B cell (primary cell): ENCODE results near the gene FAM219A. TPM values are rescaled to one million over a fixed set of nuclear protein-coding genes. Genes with fewer than 3 reads are reported as not detected.

Experiments used
- ATAC-seq: fragments of 200-7000 bp; cut with Tn5 transposase; one replicate; pipeline ENCODE4 v1.10.0; 2021; ENCODE audit warnings: low read depth, mild to moderate bottlenecking, moderate number of reproducible peaks, moderate library complexity
- CTCF ChIA-PET: fragments of 350-600 bp; sonication (Branson Sonifier 250); formaldehyde crosslinking; loops from one replicate; lab custom pipeline; 2021; ENCODE audit warnings: antibody characterized with exemption, inconsistent platforms; lab: Charles Lee
- POLR2A ChIA-PET: fragments of 350-600 bp; sonication (Branson Sonifier 250); formaldehyde crosslinking; loops from one replicate; lab custom pipeline; 2021; ENCODE audit warnings: antibody characterized with exemption; lab: Charles Lee
- DNase-seq: peaks from one replicate; pipeline ENCODE4 v3.0.0; 2013
- H2AFZ ChIP-seq: 2 replicates; pipeline ENCODE4 v1.6.1; 2012; ENCODE audit warnings: mild to moderate bottlenecking, low read depth, low read length; ENCODE audit not compliant: insufficient read depth, poor library complexity, severe bottlenecking
- H3K27ac ChIP-seq, 2 donors: 1 replicate in 1 of 2; 2 replicates in 1 of 2; pipeline ENCODE4 v1.5.1; 2012 to 2013; ENCODE audit warnings: low read length in 2 of 2, mild to moderate bottlenecking in 2 of 2, moderate library complexity in 1 of 2
- H3K27me3 ChIP-seq, 4 experiments: fragments of 200-600 bp in 1 of 4; sonication (generic) in 1 of 4; replicated peaks in 1 of 4; 1 replicate in 2 of 4; 2 replicates in 2 of 4; pipeline versions ENCODE4 v1.6.1 to v1.7.0; 2013 to 2016; ENCODE audit warnings: low read length in 3 of 4, mild to moderate bottlenecking in 2 of 4, mixed read lengths in 1 of 4, moderate library complexity in 1 of 4; ENCODE audit not compliant: insufficient read depth in 4 of 4, control insufficient read depth in 3 of 4; ENCODE audit errors: control extremely low read depth in 1 of 4
- H3K36me3 ChIP-seq, 2 experiments: replicated peaks in 1 of 2; 1 replicate in 1 of 2; 2 replicates in 1 of 2; pipeline versions ENCODE4 v1.6.1 to v1.7.1; 2013; ENCODE audit warnings: low read length in 1 of 2; ENCODE audit not compliant: insufficient read depth in 2 of 2, control insufficient read depth in 1 of 2; ENCODE audit errors: control extremely low read depth in 1 of 2, extremely low read depth in 1 of 2
- H3K4me1 ChIP-seq, 2 donors: fragments of 200-600 bp in 1 of 2; sonication (generic) in 1 of 2; 1 replicate in 1 of 2; 2 replicates in 1 of 2; pipeline versions ENCODE4 v1.5.1 to v1.6.1; 2013 to 2017; ENCODE audit warnings: low read length in 2 of 2; ENCODE audit not compliant: control insufficient read depth in 2 of 2, insufficient read depth in 2 of 2
- H3K4me2 ChIP-seq: replicated peaks from 2 replicates; pipeline ENCODE3; 2012; ENCODE audit warnings: mild to moderate bottlenecking, low read depth, low read length; ENCODE audit not compliant: poor library complexity, severe bottlenecking
- H3K4me3 ChIP-seq, 5 experiments: fragments of 200-600 bp in 1 of 5; sonication (generic) in 1 of 5; 1 replicate in 3 of 5; 2 replicates in 2 of 5; pipeline versions ENCODE4 v1.5.1 to v1.7.0; 2011 to 2016; ENCODE audit warnings: low read length in 4 of 5, mild to moderate bottlenecking in 4 of 5, low read depth in 2 of 5, control low read depth in 1 of 5, moderate library complexity in 1 of 5; ENCODE audit not compliant: insufficient read depth in 1 of 5; ENCODE audit errors: control extremely low read depth in 1 of 5, extremely low read depth in 1 of 5
- H3K79me2 ChIP-seq: fragments of 200-600 bp; sonication (generic); one replicate; pipeline ENCODE4 v1.6.0; 2016; ENCODE audit warnings: low read length; ENCODE audit not compliant: control insufficient read depth, insufficient read depth
- H3K9ac ChIP-seq: fragments of 200-600 bp; sonication (generic); 2 replicates; pipeline ENCODE4 v1.6.1; 2017; ENCODE audit warnings: mild to moderate bottlenecking, low read length, moderate library complexity
- H3K9me3 ChIP-seq, 3 donors: one replicate each; pipeline versions ENCODE4 v1.6.1 to v1.7.1; 2013; ENCODE audit warnings: low read length in 2 of 3; ENCODE audit not compliant: control insufficient read depth in 2 of 3, insufficient read depth in 1 of 3; ENCODE audit errors: control extremely low read depth in 1 of 3
- H4K20me1 ChIP-seq: 2 replicates; pipeline ENCODE4 v1.6.0; 2012; ENCODE audit warnings: mild to moderate bottlenecking, low read length; ENCODE audit not compliant: insufficient read depth, control insufficient read depth, poor library complexity, severe bottlenecking
- H3K27ac Mint-ChIP-seq: one replicate; pipeline ENCODE4 v1.8.0; 2021; ENCODE audit warnings: mixed read lengths
- H3K27me3 Mint-ChIP-seq: one replicate; pipeline ENCODE4 v1.8.0; 2021; ENCODE audit warnings: mixed read lengths
- H3K4me1 Mint-ChIP-seq: one replicate; pipeline ENCODE4 v1.8.0; 2021; ENCODE audit warnings: mixed read lengths
- H3K4me3 Mint-ChIP-seq: one replicate; pipeline ENCODE4 v1.8.0; 2021; ENCODE audit warnings: mixed read lengths
- H3K9me3 Mint-ChIP-seq: one replicate; pipeline ENCODE4 v1.8.0; 2022; ENCODE audit warnings: mixed read lengths; ENCODE audit not compliant: insufficient read depth
- EZH2 ChIP-seq: IDR thresholded peaks from 2 replicates; pipeline ENCODE4 v1.6.1; 2012; ENCODE audit warnings: borderline replicate concordance, low read depth, mild to moderate bottlenecking, moderate library complexity, low read length; ENCODE audit not compliant: insufficient read depth, poor library complexity, severe bottlenecking
- WGBS: methylation state at CpG from one replicate; pipeline ENCODE4 v1.1.5; 2013; ENCODE audit warnings: missing lambda C conversion rate; ENCODE audit not compliant: insufficient coverage; 5-methylcytosine and 5-hydroxymethylcytosine counted together
- intact Hi-C: fragments of 100-400 bp; cut with micrococcal nuclease; formaldehyde crosslinking; loops from one replicate; pipeline ENCODE4 v1.10.0; 2022
- polyA plus RNA-seq: library from polyadenylated mRNA; depleted of rRNA; stranded (reverse); fragments of >200 nt; gene quantifications from 2 replicates; pipeline ENCODE4 v1.2.3, GENCODE V29; 2012
- total RNA-seq, 2 donors: library from RNA; stranded (reverse); fragments of 120-200 nt in 1 of 2; gene quantifications; 1 replicate in 1 of 2; 2 replicates in 1 of 2; pipeline versions ENCODE4 v1.2.3 to v1.2.4, GENCODE V29; 2013 to 2022
- TF ChIP-seq, protein P1 (sequence below): fragments of 200-600 bp; IDR thresholded peaks from one replicate; pipeline ENCODE4 v1.8.0; 2022; ENCODE audit warnings: antibody characterized with exemption, mild to moderate bottlenecking

The FAM219A gene
- total and polyA plus RNA-seq, 2 donors (not counting 1 experiment from before 2014, with no cell fraction given), result 12.9 to 17.3 TPM

DNA sequence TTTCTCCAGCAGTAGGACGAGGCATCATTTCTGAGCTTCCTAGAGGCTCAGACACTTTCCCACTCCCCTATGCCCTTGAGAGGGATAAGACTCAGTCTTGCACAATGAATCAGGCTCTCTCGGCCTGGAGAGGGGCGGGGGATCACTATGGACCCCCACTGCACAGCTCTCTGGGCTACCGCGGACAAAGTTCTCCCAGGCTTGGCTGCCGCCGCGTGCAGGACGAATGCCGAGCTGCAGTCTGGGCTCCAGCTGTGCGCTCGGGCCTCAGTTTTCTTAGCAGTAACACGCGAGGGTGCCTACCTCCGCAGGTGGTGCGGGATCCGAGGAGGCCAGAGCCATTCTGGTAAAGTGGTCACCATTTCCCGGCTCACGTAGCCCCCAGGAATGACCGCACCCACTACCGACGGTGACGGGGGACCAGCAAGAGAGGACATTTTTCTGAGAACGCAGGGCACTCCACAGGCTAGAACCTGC lies 78.3 kb downstream of the FAM219A start:
- H3K27ac Mint-ChIP-seq, result peak overlapping the region; percentile 78
- Histone ChIP-seq H2AFZ (peak overlapping the region; percentile 88), H3K9ac (peak overlapping the region; percentile 69), H3K79me2 (no peaks in the 10 kb centered on the region), H3K27me3 (peaks cover 0 to 16% (median 4%) of the 10 kb centered on the region in 4 experiments), H3K4me3 (peak overlapping the region; percentile 19 to 74 (median 58)), H3K4me1 (peaks cover 29 to 43% of the 10 kb centered on the region in 2 donors), H4K20me1 (no peaks in the 10 kb centered on the region), H3K27ac (no peak overlapping the region), H3K4me2 (peak overlapping the region; percentile 91), H3K9me3 (peaks cover 0 to 14% (median 0%) of the 10 kb centered on the region in 3 donors), H3K36me3 (no peaks in the 10 kb centered on the region)
- DNase-seq, result peak; percentile 51
- no peaks in the 10 kb centered on the region for H3K27me3 Mint-ChIP-seq
- TF ChIP-seq EZH2, result no peak
- TF ChIP-seq, protein P1, sequence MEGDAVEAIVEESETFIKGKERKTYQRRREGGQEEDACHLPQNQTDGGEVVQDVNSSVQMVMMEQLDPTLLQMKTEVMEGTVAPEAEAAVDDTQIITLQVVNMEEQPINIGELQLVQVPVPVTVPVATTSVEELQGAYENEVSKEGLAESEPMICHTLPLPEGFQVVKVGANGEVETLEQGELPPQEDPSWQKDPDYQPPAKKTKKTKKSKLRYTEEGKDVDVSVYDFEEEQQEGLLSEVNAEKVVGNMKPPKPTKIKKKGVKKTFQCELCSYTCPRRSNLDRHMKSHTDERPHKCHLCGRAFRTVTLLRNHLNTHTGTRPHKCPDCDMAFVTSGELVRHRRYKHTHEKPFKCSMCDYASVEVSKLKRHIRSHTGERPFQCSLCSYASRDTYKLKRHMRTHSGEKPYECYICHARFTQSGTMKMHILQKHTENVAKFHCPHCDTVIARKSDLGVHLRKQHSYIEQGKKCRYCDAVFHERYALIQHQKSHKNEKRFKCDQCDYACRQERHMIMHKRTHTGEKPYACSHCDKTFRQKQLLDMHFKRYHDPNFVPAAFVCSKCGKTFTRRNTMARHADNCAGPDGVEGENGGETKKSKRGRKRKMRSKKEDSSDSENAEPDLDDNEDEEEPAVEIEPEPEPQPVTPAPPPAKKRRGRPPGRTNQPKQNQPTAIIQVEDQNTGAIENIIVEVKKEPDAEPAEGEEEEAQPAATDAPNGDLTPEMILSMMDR, result no peak
- intact Hi-C loops, result no loop called here
- WGBS, result 17% methylated on average over 24 of the region's 24 CpGs
- POLR2A ChIA-PET, result interaction anchor here (0.6 to 1.0 kb wide), 4 partner anchors 79 to 717 kb away, joined by 3 to 6 read pairs (median 4); partner anchors contain the start of genes DNAI1 and FAM219A
- no peaks in the 10 kb centered on the region for H3K9me3 Mint-ChIP-seq
- H3K4me3 Mint-ChIP-seq, result peak overlapping the region; percentile 91
- CTCF ChIA-PET, result interaction anchor here (0.8 to 5.7 kb wide), 6 partner anchors 47 to 567 kb away, joined by 3 to 72 read pairs (median 8); partner anchors contain the start of gene RPP25L
- no peak for ATAC-seq
- peaks cover 43% of the 10 kb centered on the region for H3K4me1 Mint-ChIP-seq
